ENCODE data around the gene CAMK2B. TPM values are rescaled to one million over a fixed set of nuclear protein-coding genes. Genes with fewer than 3 reads are reported as not detected.

CAMK2B gene
- polyA plus RNA-seq, 1 donor (not counting 4 experiments of a cell fraction or from before 2014, with no cell fraction given), result 0.25 TPM

DNA sequence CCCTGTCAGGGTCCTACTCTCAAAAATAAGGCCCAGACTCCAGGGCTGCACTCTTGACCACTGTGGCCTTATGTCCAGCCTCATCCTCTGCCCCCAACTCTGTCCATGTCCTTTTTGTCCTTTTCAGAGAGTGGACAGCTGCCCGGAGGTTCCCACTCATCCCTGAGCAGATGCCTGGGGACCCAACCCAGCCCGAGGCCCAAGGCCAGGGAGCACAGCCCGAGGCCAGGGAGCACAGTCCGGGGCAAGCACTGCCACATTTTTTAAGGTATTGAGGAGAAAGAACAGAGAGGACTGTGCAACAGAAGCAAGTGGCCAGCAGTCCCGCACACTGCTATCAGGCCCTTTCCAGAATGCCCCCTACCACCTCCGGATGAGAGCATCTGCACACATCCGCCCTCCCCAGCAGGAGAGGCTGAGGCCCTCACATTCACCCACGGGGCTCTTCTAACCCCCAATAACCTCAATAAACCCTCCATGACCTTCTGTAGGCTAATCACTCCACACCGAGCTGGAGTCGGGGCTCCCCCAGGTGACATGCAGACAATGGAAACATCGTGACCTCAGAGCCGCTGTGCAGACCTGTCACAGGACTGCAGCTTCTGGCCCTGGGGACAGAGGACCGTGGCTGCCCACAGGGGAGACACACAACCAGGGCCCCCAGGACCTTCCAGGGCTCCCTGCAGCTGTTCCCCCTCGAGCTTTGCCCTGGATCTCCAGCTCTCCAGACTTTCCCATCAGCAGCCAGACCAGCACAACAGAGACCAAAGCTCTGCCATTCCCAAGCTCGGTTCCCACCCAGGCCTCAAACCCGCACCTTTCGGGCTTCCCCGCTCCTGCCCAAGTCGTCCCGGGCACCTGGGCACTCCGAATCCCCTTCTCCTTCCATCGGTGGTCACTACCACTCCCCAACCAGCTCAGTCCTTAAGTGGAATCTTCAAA is 51.4 kb downstream of the CAMK2B start:
- H3K4me1 ChIP-seq (ENCODE audit: control insufficient read depth, extremely low read depth, insufficient read depth, low read length), result no peaks in the 10 kb centered on the region
- no peak overlapping the region for H3K27ac ChIP-seq (ENCODE audit: control insufficient read depth, insufficient read depth, low read length)
- DNase-seq (ENCODE audit: low read depth, low spot score) (no peak), FAIRE-seq (no peak)
- no peaks in the 10 kb centered on the region for H3K36me3 ChIP-seq (ENCODE audit: control insufficient read depth in 2 of 2, extremely low read depth in 1 of 2, insufficient read depth in 2 of 2, low read length in 2 of 2)
- H3K9me1 ChIP-seq (ENCODE audit: control insufficient read depth, extremely low read depth, insufficient read depth, low read length), result no peaks in the 10 kb centered on the region
- no peak overlapping the region for H3K4me2 ChIP-seq (ENCODE audit: control insufficient read depth, extremely low read depth, insufficient read depth, low read depth, low read length)
- dilution Hi-C loops (cut with MboI; ENCODE audit: extremely low pct_ligation_motif_present, low sequenced_read_pairs), result no loop called here
- TF ChIP-seq, protein P1, sequence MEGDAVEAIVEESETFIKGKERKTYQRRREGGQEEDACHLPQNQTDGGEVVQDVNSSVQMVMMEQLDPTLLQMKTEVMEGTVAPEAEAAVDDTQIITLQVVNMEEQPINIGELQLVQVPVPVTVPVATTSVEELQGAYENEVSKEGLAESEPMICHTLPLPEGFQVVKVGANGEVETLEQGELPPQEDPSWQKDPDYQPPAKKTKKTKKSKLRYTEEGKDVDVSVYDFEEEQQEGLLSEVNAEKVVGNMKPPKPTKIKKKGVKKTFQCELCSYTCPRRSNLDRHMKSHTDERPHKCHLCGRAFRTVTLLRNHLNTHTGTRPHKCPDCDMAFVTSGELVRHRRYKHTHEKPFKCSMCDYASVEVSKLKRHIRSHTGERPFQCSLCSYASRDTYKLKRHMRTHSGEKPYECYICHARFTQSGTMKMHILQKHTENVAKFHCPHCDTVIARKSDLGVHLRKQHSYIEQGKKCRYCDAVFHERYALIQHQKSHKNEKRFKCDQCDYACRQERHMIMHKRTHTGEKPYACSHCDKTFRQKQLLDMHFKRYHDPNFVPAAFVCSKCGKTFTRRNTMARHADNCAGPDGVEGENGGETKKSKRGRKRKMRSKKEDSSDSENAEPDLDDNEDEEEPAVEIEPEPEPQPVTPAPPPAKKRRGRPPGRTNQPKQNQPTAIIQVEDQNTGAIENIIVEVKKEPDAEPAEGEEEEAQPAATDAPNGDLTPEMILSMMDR (optimal IDR thresholded peaks at IDR 0.05 in 1 of 3, IDR thresholded peaks at IDR 0.05 in 1 of 3, conservative IDR thresholded peaks at IDR 0.05 in 1 of 3; ENCODE audit: extremely low read depth in 1 of 3, insufficient read depth in 2 of 3, low read length in 3 of 3), result no peak
- no peak for TF ChIP-seq EZH2 (IDR thresholded peaks at IDR 0.05; ENCODE audit: low read length)
- H4K20me1 ChIP-seq (ENCODE audit: control insufficient read depth, extremely low read depth, insufficient read depth, low read length), result no peaks in the 10 kb centered on the region
- peaks cover 14% of the 10 kb centered on the region for H3K27me3 ChIP-seq (ENCODE audit: control insufficient read depth, extremely low read depth, insufficient read depth, low read length)
- H3K9me3 ChIP-seq (ENCODE audit: control insufficient read depth, low read depth, low read length), result no peaks in the 10 kb centered on the region
- no peak overlapping the region for H3K9ac ChIP-seq (ENCODE audit: control insufficient read depth, extremely low read depth, insufficient read depth, low read length)
- no peak overlapping the region for H2AFZ ChIP-seq (ENCODE audit: control insufficient read depth, low read length)
- no peak overlapping the region for H3K4me3 ChIP-seq (ENCODE audit: control insufficient read depth in 2 of 3, extremely low read depth in 1 of 3, insufficient read depth in 2 of 3, low read depth in 1 of 3, low read length in 3 of 3)
- H3K79me2 ChIP-seq (ENCODE audit: control insufficient read depth, insufficient read depth, low read length), result no peaks in the 10 kb centered on the region

DNA sequence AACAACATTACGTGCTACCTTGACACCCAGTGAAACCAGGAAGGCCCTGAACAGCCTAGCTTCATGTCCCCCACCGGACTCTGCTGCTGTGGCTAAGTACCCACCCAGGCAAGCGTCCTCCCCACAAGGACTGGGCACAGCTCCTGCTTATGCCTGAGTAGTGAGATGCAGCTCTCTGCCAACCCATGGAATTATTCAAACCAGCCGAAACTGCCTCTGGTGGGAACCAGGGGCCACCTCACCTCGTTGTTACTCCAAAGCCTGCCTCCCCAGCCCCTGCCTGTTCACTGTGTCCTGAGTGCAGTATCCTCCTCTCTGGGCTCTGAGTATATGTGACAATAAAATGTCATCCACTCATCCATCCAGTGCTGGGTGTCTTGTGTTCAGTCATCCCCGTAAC is 52.4 kb downstream of the CAMK2B start:
- dilution Hi-C loops (cut with MboI; ENCODE audit: extremely low pct_ligation_motif_present, low sequenced_read_pairs), result no loop called here
- FAIRE-seq, result no peak
- Histone ChIP-seq H3K4me1 (ENCODE audit: control insufficient read depth, extremely low read depth, insufficient read depth, low read length) (no peaks in the 10 kb centered on the region), H3K79me2 (ENCODE audit: control insufficient read depth, insufficient read depth, low read length) (no peaks in the 10 kb centered on the region), H3K9ac (ENCODE audit: control insufficient read depth, extremely low read depth, insufficient read depth, low read length) (no peak overlapping the region), H3K4me2 (ENCODE audit: control insufficient read depth, extremely low read depth, insufficient read depth, low read depth, low read length) (no peak overlapping the region), H3K9me1 (ENCODE audit: control insufficient read depth, extremely low read depth, insufficient read depth, low read length) (no peaks in the 10 kb centered on the region), H3K36me3 (ENCODE audit: control insufficient read depth in 2 of 2, extremely low read depth in 1 of 2, insufficient read depth in 2 of 2, low read length in 2 of 2) (no peaks in the 10 kb centered on the region), H3K4me3 (ENCODE audit: control insufficient read depth in 2 of 3, extremely low read depth in 1 of 3, insufficient read depth in 2 of 3, low read depth in 1 of 3, low read length in 3 of 3) (no peak overlapping the region), H3K27ac (ENCODE audit: control insufficient read depth, insufficient read depth, low read length) (no peak overlapping the region), H2AFZ (ENCODE audit: control insufficient read depth, low read length) (no peak overlapping the region), H4K20me1 (ENCODE audit: control insufficient read depth, extremely low read depth, insufficient read depth, low read length) (no peaks in the 10 kb centered on the region), H3K9me3 (ENCODE audit: control insufficient read depth, low read depth, low read length) (no peaks in the 10 kb centered on the region), H3K27me3 (ENCODE audit: control insufficient read depth, extremely low read depth, insufficient read depth, low read length) (peaks cover 14% of the 10 kb centered on the region)
- no peak for DNase-seq (ENCODE audit: low read depth, low spot score)
- TF ChIP-seq, protein P1 (optimal IDR thresholded peaks at IDR 0.05 in 1 of 3, IDR thresholded peaks at IDR 0.05 in 1 of 3, conservative IDR thresholded peaks at IDR 0.05 in 1 of 3; ENCODE audit: extremely low read depth in 1 of 3, insufficient read depth in 2 of 3, low read length in 3 of 3), result no peak
- no peak for TF ChIP-seq EZH2 (IDR thresholded peaks at IDR 0.05; ENCODE audit: low read length)
